OCI-LY1 (cell line): Measurements from ENCODE around the gene OR2V2.

Experiments used
- H2AFZ ChIP-seq: fragments of 200-600 bp; sonication (generic), shearing (Covaris generic); 2 replicates; pipeline ENCODE4 v1.6.0; 2014; ENCODE audit warnings: antibody characterized with exemption, mild to moderate bottlenecking, low read length
- H3F3A ChIP-seq: fragments of 200-600 bp; sonication (generic), shearing (Covaris generic); 2 replicates; pipeline ENCODE4 v1.6.0; 2014; ENCODE audit warnings: mild to moderate bottlenecking, antibody characterized with exemption, low read length, moderate library complexity; ENCODE audit not compliant: insufficient read depth
- H3K27ac ChIP-seq: fragments of 200-600 bp; sonication (generic); 2 replicates; pipeline ENCODE4 v1.5.1; 2014; ENCODE audit warnings: low read length, mixed run types, mild to moderate bottlenecking, low read depth; ENCODE audit not compliant: poor library complexity, severe bottlenecking
- H3K27me3 ChIP-seq: fragments of 200-600 bp; sonication (generic); 2 replicates; pipeline ENCODE4 v1.6.0; 2014; ENCODE audit warnings: antibody characterized with exemption, mild to moderate bottlenecking, low read length, moderate library complexity; ENCODE audit not compliant: insufficient read depth
- H3K36me3 ChIP-seq: fragments of 200-600 bp; sonication (generic); 2 replicates; pipeline ENCODE4 v1.6.1; 2014; ENCODE audit warnings: mild to moderate bottlenecking, antibody characterized with exemption, low read length, moderate library complexity, mixed read lengths; ENCODE audit not compliant: insufficient read depth
- H3K4me1 ChIP-seq: fragments of 200-600 bp; sonication (generic); 2 replicates; pipeline ENCODE4 v1.5.1; 2014; ENCODE audit warnings: mild to moderate bottlenecking, low read length, moderate library complexity; ENCODE audit not compliant: insufficient read depth, severe bottlenecking
- H3K4me2 ChIP-seq: fragments of 200-600 bp; sonication (generic), shearing (Covaris generic); 2 replicates; pipeline ENCODE4 v1.6.1; 2014; ENCODE audit warnings: low read length
- H3K4me3 ChIP-seq: fragments of 200-600 bp; sonication (generic); 2 replicates; pipeline ENCODE4 v1.5.1; 2014; ENCODE audit warnings: low read length, low read depth, mild to moderate bottlenecking, mixed read lengths; ENCODE audit not compliant: poor library complexity, severe bottlenecking
- H3K79me2 ChIP-seq: fragments of 200-600 bp; shearing (Covaris generic); 2 replicates; pipeline ENCODE4 v1.6.1; 2016; ENCODE audit warnings: mixed run types, low read length, mixed read lengths; ENCODE audit not compliant: insufficient read depth
- H3K9ac ChIP-seq: fragments of 200-600 bp; sonication (generic), shearing (Covaris generic); 2 replicates; pipeline ENCODE4 v1.6.1; 2014; ENCODE audit warnings: mild to moderate bottlenecking, low read length, mixed read lengths
- H3K9me2 ChIP-seq: fragments of 200-600 bp; sonication (generic), shearing (Covaris generic); 2 replicates; pipeline ENCODE4 v1.6.1; 2014; ENCODE audit warnings: low read depth, mild to moderate bottlenecking, low read length, mixed read lengths
- H3K9me3 ChIP-seq: fragments of 200-600 bp; shearing (Covaris generic); 2 replicates; pipeline ENCODE4 v1.6.1; 2014; ENCODE audit warnings: low read length, mixed read lengths
- H4K20me1 ChIP-seq: fragments of 200-600 bp; sonication (generic), shearing (Covaris generic); 2 replicates; pipeline ENCODE4 v1.6.0; 2016; ENCODE audit warnings: mild to moderate bottlenecking, low read length; ENCODE audit not compliant: insufficient read depth
- EZH2 ChIP-seq: fragments of 200-600 bp; sonication (generic), shearing (Covaris generic); IDR thresholded peaks from 2 replicates; pipeline ENCODE4 v1.8.0; 2017; ENCODE audit warnings: borderline replicate concordance, mixed run types, mild to moderate bottlenecking, antibody characterized with exemption, low read length, moderate library complexity, mixed read lengths
- TF ChIP-seq, protein P1 (sequence below): fragments of 200-600 bp; sonication (generic), shearing (Covaris generic); IDR thresholded peaks from 2 replicates; pipeline ENCODE4 v1.5.1; 2017; ENCODE audit warnings: mild to moderate bottlenecking, antibody characterized with exemption, low read length, moderate library complexity, mixed read lengths

OR2V2 gene

DNA sequence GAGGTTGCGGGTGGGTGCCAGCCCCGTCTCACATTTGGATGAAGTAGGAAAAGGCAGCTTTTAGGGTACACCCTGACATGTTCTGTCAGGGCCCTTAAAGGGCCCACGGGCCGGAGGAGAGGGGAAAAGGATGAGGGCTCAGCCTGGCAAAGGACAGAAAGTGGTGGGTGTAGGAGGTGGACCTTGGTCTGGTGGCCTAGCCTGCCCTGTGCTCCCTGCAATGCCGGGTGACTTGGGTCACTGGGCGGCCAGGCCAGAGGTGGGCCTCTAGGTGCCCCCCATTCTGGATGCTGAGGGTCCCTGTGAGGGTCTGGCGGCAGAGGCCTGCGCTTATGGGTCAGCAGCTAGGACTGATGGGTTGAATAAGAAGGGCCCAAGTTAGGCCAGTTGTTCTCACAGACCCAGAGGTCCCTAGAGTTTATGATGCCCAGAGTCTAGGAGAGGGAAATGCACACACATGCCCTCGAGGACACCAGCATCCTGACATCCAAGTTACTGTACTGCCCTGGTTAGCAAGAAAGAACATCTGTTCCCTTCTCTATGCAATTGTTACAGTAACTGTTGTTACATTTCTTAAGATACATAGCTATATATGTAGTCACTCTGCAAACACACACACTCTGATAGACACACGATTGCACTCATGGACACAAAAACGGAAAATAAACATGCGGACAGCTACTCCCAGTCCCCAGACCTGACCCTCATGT, 45.1 kb downstream of the OR2V2 start:
- no peaks in the 10 kb centered on the region for H3K36me3 ChIP-seq
- H3F3A ChIP-seq = no peaks in the 10 kb centered on the region
- no peaks in the 10 kb centered on the region for H3K79me2 ChIP-seq
- peak overlapping the region; percentile 79 for H3K4me3 ChIP-seq
- TF ChIP-seq, protein P1, sequence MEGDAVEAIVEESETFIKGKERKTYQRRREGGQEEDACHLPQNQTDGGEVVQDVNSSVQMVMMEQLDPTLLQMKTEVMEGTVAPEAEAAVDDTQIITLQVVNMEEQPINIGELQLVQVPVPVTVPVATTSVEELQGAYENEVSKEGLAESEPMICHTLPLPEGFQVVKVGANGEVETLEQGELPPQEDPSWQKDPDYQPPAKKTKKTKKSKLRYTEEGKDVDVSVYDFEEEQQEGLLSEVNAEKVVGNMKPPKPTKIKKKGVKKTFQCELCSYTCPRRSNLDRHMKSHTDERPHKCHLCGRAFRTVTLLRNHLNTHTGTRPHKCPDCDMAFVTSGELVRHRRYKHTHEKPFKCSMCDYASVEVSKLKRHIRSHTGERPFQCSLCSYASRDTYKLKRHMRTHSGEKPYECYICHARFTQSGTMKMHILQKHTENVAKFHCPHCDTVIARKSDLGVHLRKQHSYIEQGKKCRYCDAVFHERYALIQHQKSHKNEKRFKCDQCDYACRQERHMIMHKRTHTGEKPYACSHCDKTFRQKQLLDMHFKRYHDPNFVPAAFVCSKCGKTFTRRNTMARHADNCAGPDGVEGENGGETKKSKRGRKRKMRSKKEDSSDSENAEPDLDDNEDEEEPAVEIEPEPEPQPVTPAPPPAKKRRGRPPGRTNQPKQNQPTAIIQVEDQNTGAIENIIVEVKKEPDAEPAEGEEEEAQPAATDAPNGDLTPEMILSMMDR = no peak
- TF ChIP-seq EZH2 = no peak
- peak overlapping the region; percentile 92 for H3K4me2 ChIP-seq
- no peaks in the 10 kb centered on the region for H3K9me2 ChIP-seq
- no peaks in the 10 kb centered on the region for H4K20me1 ChIP-seq
- H3K9me3 ChIP-seq = no peaks in the 10 kb centered on the region
- no peak overlapping the region for H2AFZ ChIP-seq
- H3K9ac ChIP-seq = peak overlapping the region; percentile 92
- no peak overlapping the region for H3K27ac ChIP-seq
- no peaks in the 10 kb centered on the region for H3K27me3 ChIP-seq
- peaks cover 14% of the 10 kb centered on the region for H3K4me1 ChIP-seq

DNA sequence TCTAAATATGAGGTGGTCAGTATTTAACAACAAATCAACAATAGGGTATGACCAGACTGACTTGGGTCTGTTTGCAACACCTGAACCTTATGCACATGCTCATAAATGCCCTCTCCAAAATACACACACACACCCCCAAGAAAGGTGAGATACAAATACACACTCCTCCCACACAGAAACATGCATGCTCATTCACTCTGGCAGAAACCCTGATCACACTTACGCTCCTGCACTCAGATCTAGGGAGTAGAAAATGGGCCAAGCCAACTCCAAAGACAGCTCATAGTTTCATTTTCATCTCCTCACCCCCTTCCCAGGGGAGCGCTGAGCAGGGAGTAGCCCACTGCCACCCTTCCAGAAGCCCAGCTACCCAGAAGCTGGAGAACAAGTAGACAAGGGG, 46.3 kb downstream of the OR2V2 start:
- Histone ChIP-seq H2AFZ (no peak overlapping the region), H3K27me3 (no peaks in the 10 kb centered on the region; the same call in 1 of the 2 replicates), H3K79me2 (no peaks in the 10 kb centered on the region), H4K20me1 (no peaks in the 10 kb centered on the region), H3K9ac (no peak overlapping the region), H3K4me3 (no peak overlapping the region), H3K36me3 (no peaks in the 10 kb centered on the region), H3F3A (no peaks in the 10 kb centered on the region), H3K9me2 (no peaks in the 10 kb centered on the region), H3K4me2 (no peak overlapping the region), H3K9me3 (no peaks in the 10 kb centered on the region), H3K4me1 (peaks cover 9% of the 10 kb centered on the region), H3K27ac (no peak overlapping the region)
- TF ChIP-seq, protein P1 = no peak
- TF ChIP-seq EZH2 = no peak

DNA sequence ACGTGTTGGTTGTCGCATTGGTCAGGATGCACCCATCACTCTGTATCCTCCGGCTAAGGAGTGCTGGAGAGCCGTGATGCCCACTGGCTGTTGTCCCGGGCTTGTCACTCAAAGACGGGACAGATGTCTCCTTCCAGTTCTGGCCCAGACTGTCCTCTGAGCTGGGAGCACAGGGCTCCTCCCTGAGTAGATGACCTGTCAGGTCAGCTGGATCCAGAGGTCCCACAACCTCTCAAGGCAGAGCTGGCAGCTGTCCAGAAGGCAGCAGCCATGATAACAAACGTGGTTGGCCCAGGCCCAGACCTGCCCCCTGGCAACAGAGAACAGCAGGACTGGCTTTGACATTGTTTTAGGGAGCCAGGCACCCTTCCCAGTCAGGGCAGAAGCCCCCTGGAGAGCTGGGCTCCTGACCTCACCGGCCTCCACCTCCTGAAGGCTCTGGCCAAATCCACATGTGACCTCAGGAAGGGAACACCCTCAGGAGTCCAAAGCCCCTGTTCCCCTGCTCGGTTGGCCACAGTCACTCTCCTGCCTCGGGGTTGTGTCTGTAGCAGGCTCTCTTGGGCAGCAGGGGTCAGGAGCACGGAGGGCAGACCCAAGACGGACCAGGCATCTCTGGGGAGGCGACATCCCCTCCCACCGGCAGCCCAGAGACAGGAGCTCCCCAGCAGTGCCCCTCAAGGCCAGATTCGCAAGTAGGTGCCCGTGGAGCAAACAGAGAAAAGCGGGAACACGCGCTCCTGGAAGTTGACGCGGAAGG, 47.3 kb downstream of the OR2V2 start:
- no peaks in the 10 kb centered on the region for H3K9me2 ChIP-seq
- no peak overlapping the region for H3K4me3 ChIP-seq
- no peak overlapping the region for H3K4me2 ChIP-seq
- no peaks in the 10 kb centered on the region for H4K20me1 ChIP-seq
- TF ChIP-seq, protein P1 = no peak
- no peak for TF ChIP-seq EZH2
- H3K36me3 ChIP-seq = no peaks in the 10 kb centered on the region
- H3K9ac ChIP-seq = no peak overlapping the region
- peaks cover 1% of the 10 kb centered on the region; the same call in 1 of the 2 replicates for H3K27me3 ChIP-seq
- no peak overlapping the region for H2AFZ ChIP-seq
- H3K4me1 ChIP-seq = peaks cover 9% of the 10 kb centered on the region
- no peak overlapping the region for H3K27ac ChIP-seq
- H3F3A ChIP-seq = no peaks in the 10 kb centered on the region
- no peaks in the 10 kb centered on the region for H3K9me3 ChIP-seq
- H3K79me2 ChIP-seq = no peaks in the 10 kb centered on the region
